Left ventricle myocardium inferior (tissue), 1 donor: ENCODE data around the gene ACOT9. TPM values are rescaled to one million over a fixed set of nuclear protein-coding genes. Genes with fewer than 3 reads are reported as not detected.

Experiments
- DNase-seq: peaks from one replicate; pipeline ENCODE4 v3.0.0-alpha.2; 2020
- H3K27ac ChIP-seq: fragments of 200-600 bp; replicated peaks from 2 replicates; pipeline ENCODE4 v1.8.0; 2021
- H3K27me3 ChIP-seq: fragments of 200-600 bp; 2 replicates; pipeline ENCODE4 v1.8.0; 2021; ENCODE audit warnings: low read depth
- H3K36me3 ChIP-seq: fragments of 200-600 bp; 2 replicates; pipeline ENCODE4 v1.8.0; 2021
- H3K4me1 ChIP-seq: fragments of 200-600 bp; 2 replicates; pipeline ENCODE4 v1.8.0; 2021
- H3K4me3 ChIP-seq: fragments of 200-600 bp; 2 replicates; pipeline ENCODE4 v1.8.0; 2021; ENCODE audit warnings: mild to moderate bottlenecking, moderate library complexity
- H3K9me3 ChIP-seq: fragments of 200-600 bp; replicated peaks from 2 replicates; pipeline ENCODE4 v1.8.0; 2021
- CTCF ChIP-seq: fragments of 200-600 bp; IDR thresholded peaks from 2 replicates; pipeline ENCODE4 v1.8.0; 2021; ENCODE audit warnings: antibody characterized with exemption, mild to moderate bottlenecking, borderline replicate concordance
- intact Hi-C: fragments of 100-400 bp; cut with micrococcal nuclease; formaldehyde crosslinking; loops from one replicate; pipeline ENCODE4 v1.11.0; 2022
- total RNA-seq: library from RNA; stranded (reverse); fragmentation: NEBNext Ultra II Directional; extraction: Animal tissue kit (Norgen Biotek cat#: 25700); gene quantifications from one replicate; pipeline ENCODE4 v1.2.1, GENCODE V29; 2021
- donor health status: DM: no; HTN: yes; CAD: no; lungs with severe emphysema.

ACOT9 gene
- total RNA-seq, 1 donor from 2014 or later = 49.1 TPM

- no peaks in the 10 kb centered on the region for H3K27me3 ChIP-seq
- H3K4me3 ChIP-seq = no peak overlapping the region
- DNase-seq = no peak
- peaks cover 9% of the 10 kb centered on the region for H3K36me3 ChIP-seq
- no peak overlapping the region for H3K27ac ChIP-seq
- peaks cover 8% of the 10 kb centered on the region for H3K4me1 ChIP-seq
- no peak for TF ChIP-seq CTCF
- intact Hi-C loops = no loop called here
- no peaks in the 10 kb centered on the region for H3K9me3 ChIP-seq
These were observed 44.7 kb upstream of the ACOT9 start for GRCh38 chrX:23787745-23788118.

- Histone ChIP-seq H3K9me3 (no peaks in the 10 kb centered on the region), H3K36me3 (peaks cover 9% of the 10 kb centered on the region), H3K4me3 (peak overlapping the region; percentile 80), H3K27me3 (no peaks in the 10 kb centered on the region), H3K27ac (peak overlapping the region; percentile 95), H3K4me1 (peaks cover 11% of the 10 kb centered on the region)
- no peak for TF ChIP-seq CTCF
- DNase-seq = no peak
- intact Hi-C loops = no loop called here
These were observed 43.3 kb upstream of the ACOT9 start for GRCh38 chrX:23786268-23786815.

- TF ChIP-seq CTCF = no peak
- peaks cover 9% of the 10 kb centered on the region for H3K36me3 ChIP-seq
- peaks cover 11% of the 10 kb centered on the region for H3K4me1 ChIP-seq
- H3K9me3 ChIP-seq = no peaks in the 10 kb centered on the region
- no peak for DNase-seq
- H3K4me3 ChIP-seq = peak overlapping the region; percentile 80
- H3K27me3 ChIP-seq = no peaks in the 10 kb centered on the region
- intact Hi-C loops = no loop called here
- peak overlapping the region; percentile 95 for H3K27ac ChIP-seq
These were observed 42.5 kb upstream of the ACOT9 start for GRCh38 chrX:23785580-23785979.

- no peaks in the 10 kb centered on the region for H3K27me3 ChIP-seq
- no peak for TF ChIP-seq CTCF
- peak overlapping the region; percentile 80 for H3K4me3 ChIP-seq
- intact Hi-C loops = loop anchor here (5.0 kb wide), 1 partner anchor 118 kb away; no protein-coding TSS in a partner anchor
- H3K4me1 ChIP-seq = peaks cover 11% of the 10 kb centered on the region
- H3K27ac ChIP-seq = peak overlapping the region; percentile 95
- peaks cover 9% of the 10 kb centered on the region for H3K36me3 ChIP-seq
- no peaks in the 10 kb centered on the region for H3K9me3 ChIP-seq
- no peak for DNase-seq
These were observed 41.6 kb upstream of the ACOT9 start for GRCh38 chrX:23784470-23785331.

GRCh38 chrX:23783589-23784469 lies 40.8 kb upstream of the ACOT9 start:
- Histone ChIP-seq H3K36me3 (peaks cover 9% of the 10 kb centered on the region), H3K4me3 (peak overlapping the region; percentile 80), H3K27me3 (no peaks in the 10 kb centered on the region), H3K4me1 (peaks cover 11% of the 10 kb centered on the region), H3K9me3 (no peaks in the 10 kb centered on the region), H3K27ac (peak overlapping the region; percentile 95)
- no peak for DNase-seq
- intact Hi-C loops = loop anchor here (5.0 kb wide), 1 partner anchor 118 kb away; no protein-coding TSS in a partner anchor
- no peak for TF ChIP-seq CTCF
